Effector memory CD4-positive, alpha-beta T cell (primary cell): ENCODE measurements around the gene ANTXR1.
"Not testable (repeated sequence)": the region's sequence is repeated elsewhere in the genome, so short reads cannot be mapped to it uniquely, and the experiment has no call there.

ENCODE experiments used
- DNase-seq, 3 donors: peaks; one replicate each; pipeline ENCODE4 v3.0.0-alpha.2; 2020
- H3K27ac ChIP-seq: 2 replicates; pipeline ENCODE4 v1.7.0; 2013; ENCODE audit warnings: mild to moderate bottlenecking, low read length, moderate library complexity; ENCODE audit not compliant: insufficient read depth, poor library complexity, severe bottlenecking
- H3K27me3 ChIP-seq: replicated peaks from 2 replicates; pipeline ENCODE4 v1.7.0; 2013; ENCODE audit warnings: mild to moderate bottlenecking, low read length; ENCODE audit not compliant: insufficient read depth, control insufficient read depth, poor library complexity, severe bottlenecking
- H3K36me3 ChIP-seq: 2 replicates; pipeline ENCODE4 v1.7.0; 2013; ENCODE audit warnings: mild to moderate bottlenecking, low read length, moderate library complexity; ENCODE audit not compliant: control insufficient read depth, insufficient read depth
- H3K4me1 ChIP-seq: 2 replicates; pipeline ENCODE4 v1.7.0; 2013; ENCODE audit warnings: low read length, mild to moderate bottlenecking; ENCODE audit not compliant: control insufficient read depth, insufficient read depth, poor library complexity, severe bottlenecking
- H3K4me3 ChIP-seq: 2 replicates; pipeline ENCODE4 v1.7.0; 2013; ENCODE audit warnings: low read length, low read depth, mild to moderate bottlenecking; ENCODE audit not compliant: insufficient read depth, poor library complexity, severe bottlenecking
- H3K9me3 ChIP-seq: 2 replicates; pipeline ENCODE4 v1.7.0; 2013; ENCODE audit warnings: mild to moderate bottlenecking, low read length, moderate library complexity; ENCODE audit not compliant: control insufficient read depth

Gene ANTXR1

GRCh38 chr2:69250981-69251380, 238.0 kb downstream of the ANTXR1 start:
- no peaks in the 10 kb centered on the region for H3K9me3 ChIP-seq
- H3K4me1 ChIP-seq: no peaks in the 10 kb centered on the region

GRCh38 chr2:69251943-69252342, 239.0 kb downstream of the ANTXR1 start:
- no peaks in the 10 kb centered on the region for H3K4me1 ChIP-seq
- DNase-seq: no peak
- no peaks in the 10 kb centered on the region for H3K9me3 ChIP-seq
- no peak overlapping the region for H3K4me3 ChIP-seq
- no peaks in the 10 kb centered on the region for H3K27me3 ChIP-seq
- H3K36me3 ChIP-seq: no peaks in the 10 kb centered on the region
- no peak overlapping the region for H3K27ac ChIP-seq

More at GRCh38 chr2:69250981-69251380, 238.0 kb downstream of the ANTXR1 start:
- no peak for DNase-seq
- Histone ChIP-seq H3K4me3 (no peak overlapping the region), H3K36me3 (no peaks in the 10 kb centered on the region), H3K27ac (no peak overlapping the region), H3K27me3 (no peaks in the 10 kb centered on the region)

- Histone ChIP-seq H3K9me3 (no peaks in the 10 kb centered on the region), H3K27me3 (no peaks in the 10 kb centered on the region), H3K4me1 (no peaks in the 10 kb centered on the region), H3K4me3 (no peak overlapping the region), H3K36me3 (no peaks in the 10 kb centered on the region), H3K27ac (no peak overlapping the region)
- no peak for DNase-seq
These were observed 240.1 kb downstream of the ANTXR1 start for GRCh38 chr2:69253112-69253511.

DNA sequence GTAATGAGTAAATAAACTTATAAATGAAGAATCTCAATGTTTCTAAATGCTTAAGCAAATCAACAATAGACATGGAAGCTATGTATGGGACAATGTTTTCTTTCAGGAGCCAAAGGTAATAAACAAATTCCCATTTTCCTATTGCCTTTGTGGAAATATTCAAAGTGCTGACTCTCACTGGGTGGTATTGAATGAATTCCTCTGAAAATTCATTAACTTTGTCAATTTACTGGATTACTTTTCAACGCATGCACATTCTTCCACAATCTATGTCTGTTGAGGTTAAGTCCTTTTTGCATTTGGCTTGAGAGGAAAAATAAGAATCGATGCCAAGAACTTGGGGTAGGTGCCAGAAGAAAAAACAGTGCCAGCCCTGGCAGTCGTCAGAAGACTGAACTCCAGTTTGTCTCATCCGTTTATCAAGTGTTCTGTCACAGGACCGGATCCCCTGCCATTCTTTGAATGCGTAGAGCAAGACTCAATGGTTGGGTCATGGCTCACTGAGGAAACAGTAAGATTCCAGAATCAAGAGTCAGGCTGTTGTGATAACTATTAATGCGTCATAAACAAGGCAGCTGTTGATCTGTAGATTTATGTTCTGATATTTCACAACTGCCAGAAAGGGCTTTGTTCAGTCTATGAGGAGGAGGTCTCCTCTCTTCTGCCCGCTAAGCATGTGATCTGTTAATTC, 240.8 kb downstream of the ANTXR1 start:
- H3K4me1 ChIP-seq: no peaks in the 10 kb centered on the region
- DNase-seq: no peak

DNA sequence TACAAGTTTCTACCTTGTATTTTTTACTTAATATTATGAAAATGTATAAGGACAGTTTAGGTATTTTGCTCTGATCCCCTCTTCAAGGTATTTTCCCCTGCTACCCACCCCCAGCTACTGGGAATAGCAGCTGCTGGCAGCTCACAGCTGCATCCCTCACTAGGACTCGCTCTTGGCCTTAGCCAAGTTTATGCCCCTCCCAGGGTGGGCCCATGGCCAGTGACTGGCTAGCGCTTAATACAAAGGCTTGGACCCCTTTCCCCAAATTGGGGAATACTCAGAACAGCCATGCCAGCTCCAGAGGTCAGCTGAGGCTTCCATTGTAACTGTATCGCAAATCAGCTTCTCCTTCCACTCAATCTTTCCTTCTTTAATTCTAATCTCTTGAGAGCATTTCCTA, 242.8 kb downstream of the ANTXR1 start:
- Histone ChIP-seq H3K27ac (no peak overlapping the region), H3K9me3 (peaks cover 3% of the 10 kb centered on the region), H3K27me3 (no peaks in the 10 kb centered on the region), H3K36me3 (no peaks in the 10 kb centered on the region), H3K4me3 (no peak overlapping the region), H3K4me1 (no peaks in the 10 kb centered on the region)
- no peak for DNase-seq

More for the DNA sequence above, 240.8 kb downstream of the ANTXR1 start:
- no peak overlapping the region for H3K4me3 ChIP-seq
- H3K27me3 ChIP-seq: no peaks in the 10 kb centered on the region
- H3K36me3 ChIP-seq: no peaks in the 10 kb centered on the region
- no peaks in the 10 kb centered on the region for H3K9me3 ChIP-seq
- H3K27ac ChIP-seq: no peak overlapping the region

- not testable (repeated sequence) for H3K36me3 ChIP-seq, H3K27ac ChIP-seq, H3K4me1 ChIP-seq, H3K9me3 ChIP-seq, DNase-seq, H3K4me3 ChIP-seq, H3K27me3 ChIP-seq
These were observed 247.1 kb downstream of the ANTXR1 start for GRCh38 chr2:69259994-69260591.

DNA sequence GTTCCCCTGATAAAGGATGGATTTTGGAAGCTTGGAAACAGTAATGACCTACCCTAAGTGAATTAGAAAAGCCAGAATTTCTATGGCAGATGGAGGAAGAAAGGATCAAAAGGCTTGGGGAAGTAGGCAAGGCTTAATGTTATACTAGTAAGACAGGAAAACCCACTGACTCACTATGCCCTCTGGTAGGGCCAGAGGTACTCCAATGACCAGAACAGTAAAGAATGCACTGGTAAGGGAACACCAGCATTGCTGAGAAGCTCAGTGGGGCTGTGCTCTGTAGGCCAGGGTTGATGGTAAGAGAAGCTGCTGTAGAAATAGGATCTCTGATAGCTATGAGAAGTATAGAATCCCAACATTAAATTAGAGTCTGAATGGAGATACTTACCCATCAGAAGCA, 247.7 kb downstream of the ANTXR1 start:
- Histone ChIP-seq H3K27ac (no peak overlapping the region), H3K27me3 (no peaks in the 10 kb centered on the region), H3K36me3 (no peaks in the 10 kb centered on the region), H3K9me3 (peaks cover 8% of the 10 kb centered on the region), H3K4me1 (no peaks in the 10 kb centered on the region), H3K4me3 (no peak overlapping the region)
- no peak for DNase-seq

GRCh38 chr2:69269330-69269729, 256.4 kb downstream of the ANTXR1 start:
- Histone ChIP-seq H3K4me1 (no peaks in the 10 kb centered on the region), H3K36me3 (no peaks in the 10 kb centered on the region), H3K27me3 (no peaks in the 10 kb centered on the region), H3K27ac (no peak overlapping the region), H3K4me3 (no peak overlapping the region), H3K9me3 (no peaks in the 10 kb centered on the region)
- DNase-seq: no peak

GRCh38 chr2:69271831-69272257, 258.9 kb downstream of the ANTXR1 start:
- DNase-seq: no peak
- Histone ChIP-seq H3K27ac (no peak overlapping the region), H3K4me3 (no peak overlapping the region), H3K36me3 (no peaks in the 10 kb centered on the region), H3K27me3 (no peaks in the 10 kb centered on the region), H3K9me3 (no peaks in the 10 kb centered on the region), H3K4me1 (no peaks in the 10 kb centered on the region)

DNA sequence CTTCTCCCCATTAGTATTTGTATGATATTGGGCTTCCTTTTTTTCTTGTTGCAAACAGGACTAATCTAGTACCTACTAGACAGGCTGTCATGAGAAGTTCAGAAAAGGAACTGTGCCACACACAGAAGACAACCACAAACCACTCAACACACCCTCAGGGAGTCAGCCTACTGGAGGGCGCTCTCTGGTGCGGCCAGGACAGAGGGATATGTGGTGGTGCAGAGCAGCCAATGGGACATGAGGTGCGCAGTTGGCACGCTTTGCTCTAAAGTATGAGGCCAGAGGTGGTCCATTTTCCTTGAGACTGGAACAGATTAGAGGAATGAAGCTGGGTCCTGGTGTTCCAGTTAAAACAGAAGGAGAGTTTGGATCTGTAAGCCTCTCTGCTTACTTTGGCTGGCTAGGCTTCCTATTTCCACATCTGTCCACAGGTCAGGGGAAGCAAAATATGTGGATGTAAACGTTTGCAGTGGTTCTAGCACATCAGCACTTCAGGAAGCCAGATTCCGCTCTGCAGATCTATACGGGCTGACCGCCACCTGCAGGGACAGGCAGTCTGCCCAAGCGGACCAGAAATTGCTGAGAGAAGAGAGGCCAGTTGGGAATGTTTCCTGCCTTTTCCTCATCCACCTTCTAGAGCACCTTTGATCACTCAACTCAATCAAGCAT, 260.0 kb downstream of the ANTXR1 start:
- H3K9me3 ChIP-seq: no peaks in the 10 kb centered on the region
- H3K4me1 ChIP-seq: no peaks in the 10 kb centered on the region
- DNase-seq: no peak
- no peaks in the 10 kb centered on the region for H3K36me3 ChIP-seq
- H3K27ac ChIP-seq: no peak overlapping the region
- no peaks in the 10 kb centered on the region for H3K27me3 ChIP-seq
- no peak overlapping the region for H3K4me3 ChIP-seq
